Activated CD8-positive, alpha-beta memory T cell treated with anti-CD3 and anti-CD28 coated beads for 4 hours (primary cell): Measurements from ENCODE around the gene TEDC1.
"Not testable (repeated sequence)": the region's sequence is repeated elsewhere in the genome, so short reads cannot be mapped to it uniquely, and the experiment has no call there.

Experiments used
- DNase-seq, 2 donors: peaks; one replicate each; pipeline ENCODE4 v3.0.0-alpha.2; 2020; ENCODE audit warnings: low read depth in 2 of 2

TEDC1 gene

DNA sequence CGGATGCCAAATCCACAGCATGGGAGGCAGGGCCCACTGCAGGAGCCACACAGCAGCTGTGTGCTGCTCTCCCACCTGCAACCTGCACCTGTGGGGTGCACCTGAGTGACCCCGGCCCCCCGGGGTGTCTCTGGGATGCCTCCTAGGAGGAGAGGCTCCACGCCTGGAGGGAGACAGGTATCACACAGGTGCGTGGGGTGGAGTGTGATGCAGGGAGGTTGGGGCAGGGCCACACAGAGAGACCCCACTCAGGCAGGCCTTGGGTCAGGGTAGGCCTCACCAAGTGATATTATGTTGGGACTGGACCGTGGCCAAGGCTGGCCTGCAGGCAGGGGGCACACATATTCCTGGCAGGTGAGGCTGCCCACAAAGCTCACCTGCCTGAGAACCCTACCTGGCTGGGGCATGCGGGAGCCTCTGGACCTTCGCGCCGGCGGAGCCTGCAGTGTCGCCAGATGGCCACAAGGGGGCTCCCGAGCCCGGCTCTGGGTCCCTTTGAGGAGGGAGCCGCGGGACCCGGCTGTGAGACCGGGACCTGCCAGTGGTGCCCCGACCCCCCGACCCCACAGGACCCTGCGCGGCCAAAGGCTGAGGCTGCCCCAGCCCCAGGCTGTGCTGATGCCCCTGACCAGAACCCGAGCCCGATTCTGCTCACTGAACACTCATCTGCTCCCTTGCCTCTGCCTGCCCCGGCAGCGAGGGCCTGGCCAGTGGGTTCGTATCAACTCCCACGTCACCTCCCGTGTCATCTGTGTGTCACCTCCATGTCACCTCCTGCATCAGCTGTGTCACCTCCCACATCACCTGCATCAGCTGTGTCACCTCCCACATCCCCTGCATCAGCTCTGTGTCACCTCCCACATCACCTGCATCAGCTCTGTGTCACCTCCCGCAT lies 46.8 kb downstream of the TEDC1 start:
- peak; percentile 23 to 41 for DNase-seq

DNA sequence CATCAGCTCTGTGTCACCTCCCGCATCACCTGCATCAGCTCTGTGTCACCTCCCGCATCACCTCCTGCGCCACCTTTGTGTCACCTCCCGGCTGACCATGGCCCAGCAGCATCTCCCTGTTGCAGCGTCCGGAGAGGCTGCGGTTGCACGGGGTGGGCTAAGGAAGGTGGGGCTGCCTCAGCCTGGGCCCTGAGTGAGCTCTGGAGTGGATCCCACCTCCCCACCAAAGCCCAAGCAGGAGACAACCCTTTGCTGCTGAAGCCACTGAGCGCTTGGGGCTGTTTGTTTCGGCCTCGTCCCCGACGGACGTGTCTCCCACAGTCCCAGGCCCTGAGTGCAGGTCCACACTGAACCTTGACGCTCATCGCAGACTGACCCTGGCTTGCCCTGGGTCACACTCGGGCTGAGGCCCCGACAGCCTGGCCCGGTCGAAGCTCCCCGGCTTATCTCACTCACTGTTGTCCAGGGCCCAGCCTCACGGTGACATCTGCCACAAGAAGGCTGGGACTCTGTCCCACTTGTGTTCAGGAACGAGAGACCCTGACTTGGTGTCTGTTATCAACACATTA lies 47.5 kb downstream of the TEDC1 start:
- DNase-seq = no peak

- DNase-seq = no peak
Observed at GRCh38 chr14:105540811-105541210, 49.8 kb downstream of the TEDC1 start.

DNA sequence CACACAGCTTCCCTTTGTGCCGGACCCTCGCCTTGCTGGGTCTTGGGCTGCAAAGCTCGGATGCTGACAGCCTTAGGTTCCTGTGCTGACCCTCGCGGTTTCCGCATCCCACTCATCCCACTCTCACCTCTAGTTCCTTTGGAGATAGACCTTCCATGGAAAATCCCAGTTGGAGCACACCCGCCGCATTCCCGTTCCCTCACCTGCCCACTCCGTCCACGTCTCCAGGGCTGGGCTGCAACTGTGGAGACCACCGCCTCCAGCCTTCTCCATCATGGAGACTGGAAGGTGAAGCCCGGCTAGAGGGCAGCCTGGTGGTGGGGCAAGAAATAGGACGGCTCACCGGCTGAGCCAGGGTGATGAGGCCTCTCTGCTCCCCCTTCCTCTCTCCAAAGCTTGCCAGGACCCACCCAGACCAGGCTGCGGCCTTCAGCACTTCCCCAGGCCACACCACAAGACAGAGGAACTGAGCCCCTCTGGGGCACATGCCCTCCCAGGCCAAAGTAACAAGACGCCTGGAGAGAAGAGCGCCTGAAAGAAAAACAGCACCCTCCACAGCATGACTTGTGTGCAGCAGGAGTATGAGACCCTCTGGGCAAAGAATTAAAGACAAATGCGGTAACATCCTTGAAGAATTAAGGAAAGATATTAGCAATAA lies 50.3 kb downstream of the TEDC1 start:
- DNase-seq = no peak

GRCh38 chr14:105545676-105546075 lies 54.6 kb downstream of the TEDC1 start:
- not testable (repeated sequence) for DNase-seq

GRCh38 chr14:105546410-105546809 lies 55.4 kb downstream of the TEDC1 start:
- not testable (repeated sequence) for DNase-seq

- DNase-seq = not testable (repeated sequence)
Observed at GRCh38 chr14:105547072-105547471, 56.0 kb downstream of the TEDC1 start.

DNA sequence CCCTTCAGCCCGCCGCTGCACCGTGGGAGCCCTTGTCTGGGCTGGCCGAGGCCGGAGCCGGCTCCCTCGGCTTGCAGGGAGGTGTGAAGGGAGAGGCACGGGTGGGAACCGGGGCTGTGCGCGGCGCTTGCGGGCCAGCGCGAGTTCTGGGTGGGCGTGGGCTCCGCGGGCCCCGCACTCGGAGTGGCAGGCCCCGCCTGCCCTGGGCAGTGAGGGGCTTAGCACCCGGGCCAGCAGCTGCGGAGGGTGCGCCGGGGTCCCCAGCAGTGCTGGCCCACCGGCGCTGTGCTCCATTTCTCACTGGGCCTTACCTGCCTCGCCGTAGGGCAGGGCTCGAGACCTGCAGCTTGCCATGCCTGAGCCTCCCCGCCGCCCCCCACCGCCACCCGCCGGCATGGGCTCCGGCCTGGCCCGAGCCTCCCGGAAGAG lies 56.7 kb downstream of the TEDC1 start:
- DNase-seq = no peak
